ENCODE data around the gene RBCK1. TPM values are rescaled to one million over a fixed set of nuclear protein-coding genes. Genes with fewer than 3 reads are reported as not detected.

RBCK1 gene
- total and polyA plus RNA-seq, 2 donors (not counting 3 experiments of a cell fraction or from before 2014, with no cell fraction given): 80.4 to 82.7 TPM

- CTCF ChIA-PET: interaction anchor here (0.8 to 1.7 kb wide), 3 partner anchors 11 to 65 kb away, joined by 3 to 10 read pairs (median 4); no protein-coding TSS in a partner anchor
- POLR2A ChIA-PET: no interaction called here
- dilution Hi-C loops (cut with MboI; ENCODE audit: extremely low pct_ligation_motif_present, low sequenced_read_pairs): no loop called here
- no peak overlapping the region for H2AFZ ChIP-seq (ENCODE audit: low read depth, low read length)
- no peaks in the 10 kb centered on the region for H3K9me3 ChIP-seq (replicated peaks; ENCODE audit: control insufficient read depth, insufficient read depth, low read length)
- H3K4me1 ChIP-seq (ENCODE audit: control insufficient read depth, extremely low read depth, insufficient read depth, low read length): peaks cover 29% of the 10 kb centered on the region
- BruUV-seq (replicated peaks): no TSS peak
- no peak overlapping the region for H3K27ac ChIP-seq (ENCODE audit: insufficient read depth, low read depth, low read length)
- H3K9me1 ChIP-seq (replicated peaks; ENCODE audit: control insufficient read depth, extremely low read depth, insufficient read depth, low read length): no peaks in the 10 kb centered on the region
- no peaks in the 10 kb centered on the region for H3K27me3 ChIP-seq (ENCODE audit: control insufficient read depth in 2 of 2, insufficient read depth in 2 of 2, low read length in 2 of 2)
- TF ChIP-seq MYC (IDR thresholded peaks at IDR 0.05; ENCODE audit: low read depth, low read length): no peak
- no peak for TF ChIP-seq FOS (IDR thresholded peaks at IDR 0.05; ENCODE audit: borderline replicate concordance, insufficient read depth, low read length)
- TF ChIP-seq EZH2 (IDR thresholded peaks at IDR 0.05; ENCODE audit: borderline replicate concordance, low read depth, low read length, severe bottlenecking): no peak
- no peak for TF ChIP-seq MAX (IDR thresholded peaks at IDR 0.05; ENCODE audit: insufficient read depth, insufficient read length)
- TF ChIP-seq CTCF (IDR thresholded peaks at IDR 0.05; ENCODE audit: extremely low read depth in 1 of 2, insufficient read depth in 1 of 2, low read depth in 1 of 2, low read length in 2 of 2): no peak
- TF ChIP-seq JUN (IDR thresholded peaks at IDR 0.05; ENCODE audit: borderline replicate concordance, insufficient read depth, insufficient read length, low read depth): no peak
- TF ChIP-seq POLR2A (IDR thresholded peaks at IDR 0.05; ENCODE audit: low read depth, low read length): no peak
- no peak for TF ChIP-seq POLR2AphosphoS5 (IDR thresholded peaks at IDR 0.05; ENCODE audit: insufficient read depth, low read depth, low read length)
- H3K79me2 ChIP-seq (ENCODE audit: control insufficient read depth, insufficient read depth, low read length): no peaks in the 10 kb centered on the region
- FAIRE-seq (no peak), DNase-seq (ENCODE audit: low read depth, low spot score) (no peak)
- intact Hi-C loops (cut with micrococcal nuclease): no loop called here
- H3K4me3 ChIP-seq (replicated peaks in 1 of 3; ENCODE audit: insufficient read depth in 1 of 3, low read depth in 1 of 3, low read length in 3 of 3): no peak overlapping the region
- no peaks in the 10 kb centered on the region for H3K36me3 ChIP-seq (ENCODE audit: control insufficient read depth in 2 of 2, extremely low read depth in 1 of 2, insufficient read depth in 2 of 2, low read length in 2 of 2)
- no peak overlapping the region for H3K4me2 ChIP-seq (ENCODE audit: insufficient read depth, low read length)
- H4K20me1 ChIP-seq (replicated peaks; ENCODE audit: control insufficient read depth, extremely low read depth, insufficient read depth, low read length): no peaks in the 10 kb centered on the region
- no peak overlapping the region for H3K9ac ChIP-seq (replicated peaks; ENCODE audit: extremely low read depth, insufficient read depth, low read length)
These were observed 41.9 kb upstream of the RBCK1 start for GRCh38 chr20:366041-366718.

Data from endothelial cell of umbilical vein (primary cell).